VCaP (cell line): Measurements from ENCODE around the gene ZSCAN12.
A peak's percentile ranks its signal among the peaks of the same experiment; 100 is the strongest.

Experiments used
- H3K27ac ChIP-seq: fragments of 450-650 bp; 2 replicates; pipeline ENCODE4 v1.5.1; 2017
- CTCF ChIP-seq: fragments of 450-650 bp; conservative IDR thresholded peaks from 2 replicates; pipeline ENCODE4 v1.5.1; 2017; ENCODE audit warnings: mild to moderate bottlenecking, moderate library complexity

The ZSCAN12 gene

GRCh38 chr6:28356666-28357020 is 42.9 kb downstream of the ZSCAN12 start:
- TF ChIP-seq CTCF = no peak

GRCh38 chr6:28355743-28356665 is 43.5 kb downstream of the ZSCAN12 start:
- H3K27ac ChIP-seq = peak overlapping the region; percentile 89
- peak; percentile 91 for TF ChIP-seq CTCF

More at GRCh38 chr6:28356666-28357020, 42.9 kb downstream of the ZSCAN12 start:
- peak overlapping the region; percentile 89 for H3K27ac ChIP-seq

- peak overlapping the region; percentile 89 for H3K27ac ChIP-seq
- TF ChIP-seq CTCF = no peak
These were observed 44.6 kb downstream of the ZSCAN12 start for GRCh38 chr6:28354688-28355554.

- TF ChIP-seq CTCF = no peak
- peak overlapping the region; percentile 89 for H3K27ac ChIP-seq
These were observed 45.4 kb downstream of the ZSCAN12 start for GRCh38 chr6:28353981-28354676.

GRCh38 chr6:28353356-28353755 is 46.2 kb downstream of the ZSCAN12 start:
- H3K27ac ChIP-seq = no peak overlapping the region; the same call in 1 of the 2 replicates

GRCh38 chr6:28351493-28351925 is 48.0 kb downstream of the ZSCAN12 start:
- no peak overlapping the region for H3K27ac ChIP-seq
- no peak for TF ChIP-seq CTCF

More at GRCh38 chr6:28353356-28353755, 46.2 kb downstream of the ZSCAN12 start:
- TF ChIP-seq CTCF = no peak
